HCT116 (cell line): ENCODE measurements around the gene CST4. TPM values are rescaled to one million over a fixed set of nuclear protein-coding genes. Genes with fewer than 3 reads are reported as not detected.

Source experiments
- ATAC-seq: fragments of 200-7000 bp; cut with Tn5 transposase; 2 replicates; pipeline ENCODE4 v1.9.1; 2020; ENCODE audit warnings: mild to moderate bottlenecking, moderate library complexity
- BruUV-seq: library from RNA; stranded (reverse); fragments of 400-500 nt; replicated peaks from 2 replicates; lab custom pipeline; 2021; lab: Mats Ljungman, UMichigan
- CTCF ChIA-PET: fragments of 300-600 bp; sonication (Branson Sonifier 250); formaldehyde crosslinking; loops from one replicate; lab custom pipeline; 2021; ENCODE audit warnings: antibody characterized with exemption; lab: Charles Lee
- POLR2A ChIA-PET: fragments of 300-600, 350-600 bp; sonication (Branson Sonifier 250); formaldehyde crosslinking; loops from one replicate; lab custom pipeline; 2021; ENCODE audit warnings: antibody characterized with exemption; lab: Charles Lee
- RAD21 ChIA-PET, 2 experiments: fragments of 300-600 bp; sonication (Branson Sonifier 250); formaldehyde crosslinking; loops; one replicate each; lab custom pipeline; 2023; ENCODE audit warnings: low total read pairs in 2 of 2; ENCODE audit not compliant: uncharacterized antibody in 2 of 2, unreplicated experiment in 2 of 2, low non-redundant PET in 1 of 2; lab: Charles Lee
- DNase-seq: peaks from one replicate; pipeline ENCODE4 v3.0.0-alpha.2; 2010; ENCODE audit warnings: low read depth, low spot score
- H2AFZ ChIP-seq: fragments of 200-600 bp; shearing (Covaris generic), sonication (generic); 2 replicates; pipeline ENCODE4 v1.6.1; 2017; ENCODE audit warnings: low read depth, mixed run types, mixed read lengths, antibody characterized with exemption, low read length; ENCODE audit not compliant: poor library complexity, severe bottlenecking
- H3K27ac ChIP-seq: 2 replicates; pipeline ENCODE4 v1.5.1; 2012; ENCODE audit warnings: low read depth, low read length
- H3K27me3 ChIP-seq: fragments of 200-600 bp; sonication (generic); 2 replicates; pipeline ENCODE4 v1.6.1; 2016; ENCODE audit warnings: mixed run types, low read length, mixed read lengths; ENCODE audit not compliant: insufficient read depth
- H3K36me3 ChIP-seq, 2 experiments: fragments of 200-500 bp in 1 of 2; fragments of 200-600 bp in 1 of 2; sonication (Bioruptor generic) in 1 of 2; sonication (generic) in 1 of 2; 2 replicates each; pipeline versions ENCODE4 v1.5.1 to v1.6.1; 2014 to 2016; ENCODE audit warnings: low read length in 2 of 2, inconsistent platforms in 1 of 2, mixed read lengths in 1 of 2, mixed run types in 1 of 2; ENCODE audit not compliant: insufficient read depth in 2 of 2, control insufficient read depth in 1 of 2
- H3K4me1 ChIP-seq, 2 experiments: fragments of 200-600 bp in 1 of 2; sonication (generic) in 1 of 2; 2 replicates each; pipeline versions ENCODE4 v1.5.1 to v1.6.1; 2012 to 2017; ENCODE audit warnings: low read length in 2 of 2, inconsistent platforms in 1 of 2, mild to moderate bottlenecking in 1 of 2, mixed read lengths in 1 of 2, mixed run types in 1 of 2, moderate library complexity in 1 of 2; ENCODE audit not compliant: insufficient read depth in 2 of 2, control insufficient read depth in 1 of 2
- H3K4me2 ChIP-seq: fragments of 200-600 bp; sonication (generic); 2 replicates; pipeline ENCODE4 v1.6.1; 2017; ENCODE audit warnings: mixed run types, low read length, mixed read lengths
- H3K4me3 ChIP-seq, 2 experiments: fragments of 200-600 bp in 1 of 2; sonication (generic) in 1 of 2; replicated peaks in 1 of 2; 2 replicates each; pipeline ENCODE4 v1.5.1; 2011 to 2016; ENCODE audit warnings: low read length in 2 of 2, control low read depth in 1 of 2, low read depth in 1 of 2, mild to moderate bottlenecking in 1 of 2, mixed read lengths in 1 of 2, mixed run types in 1 of 2
- H3K79me2 ChIP-seq: fragments of 200-600 bp; sonication (generic); 2 replicates; pipeline ENCODE4 v1.6.1; 2017; ENCODE audit warnings: mild to moderate bottlenecking, mixed run types, low read length, moderate library complexity, mixed read lengths; ENCODE audit not compliant: insufficient read depth
- H3K9ac ChIP-seq: fragments of 200-600 bp; sonication (generic); 2 replicates; pipeline ENCODE4 v1.6.1; 2016; ENCODE audit warnings: low read length, mixed read lengths
- H3K9me2 ChIP-seq: fragments of 200-600 bp; sonication (generic), shearing (Covaris generic); 2 replicates; pipeline ENCODE4 v1.6.1; 2017; ENCODE audit warnings: mixed run types, mild to moderate bottlenecking, moderate library complexity; ENCODE audit not compliant: insufficient read depth
- H3K9me3 ChIP-seq, 2 experiments: fragments of 200-500 bp in 1 of 2; fragments of 200-600 bp in 1 of 2; sonication (Bioruptor generic) in 1 of 2; sonication (generic) in 1 of 2; 2 replicates each; pipeline ENCODE4 v1.6.1; 2014 to 2017; ENCODE audit warnings: low read length in 2 of 2, mixed read lengths in 2 of 2, inconsistent platforms in 1 of 2, low read depth in 1 of 2, mild to moderate bottlenecking in 1 of 2, mixed run types in 1 of 2, moderate library complexity in 1 of 2; ENCODE audit not compliant: control insufficient read depth in 1 of 2, insufficient read depth in 1 of 2
- H4K20me1 ChIP-seq: fragments of 200-600 bp; sonication (generic), shearing (Covaris generic); 2 replicates; pipeline ENCODE4 v1.6.1; 2017; ENCODE audit warnings: mixed run types, mild to moderate bottlenecking, moderate library complexity; ENCODE audit not compliant: insufficient read depth
- EZH2 ChIP-seq: fragments of 200-600 bp; sonication (generic); IDR thresholded peaks from 2 replicates; pipeline ENCODE4 v1.6.1; 2017; ENCODE audit warnings: antibody characterized with exemption, mixed run types
- EZH2phosphoT487 ChIP-seq: fragments of 200-600 bp; IDR thresholded peaks from 2 replicates; pipeline ENCODE4 v1.6.1; 2018; ENCODE audit warnings: antibody characterized with exemption, borderline replicate concordance
- JUND ChIP-seq: IDR thresholded peaks from 2 replicates; pipeline ENCODE4 v1.6.1; 2012
- POLR2A ChIP-seq: IDR thresholded peaks from 2 replicates; pipeline ENCODE4 v1.7.0; 2011; ENCODE audit warnings: borderline replicate concordance; ENCODE audit not compliant: insufficient read depth, insufficient read length; ENCODE audit errors: extremely low read depth
- POLR2AphosphoS5 ChIP-seq: IDR thresholded peaks from 2 replicates; pipeline ENCODE4 v1.6.1; 2011; ENCODE audit warnings: mild to moderate bottlenecking, low read depth, low read length, moderate library complexity
- RAD21 ChIP-seq: IDR thresholded peaks from 2 replicates; pipeline ENCODE4 v1.6.1; 2012; ENCODE audit warnings: low read depth, mild to moderate bottlenecking
- REST ChIP-seq: IDR thresholded peaks from 2 replicates; pipeline ENCODE4 v1.6.1; 2012; ENCODE audit warnings: low read depth
- SIN3A ChIP-seq: IDR thresholded peaks from 2 replicates; pipeline ENCODE4 v1.6.1; 2012; ENCODE audit warnings: low read depth
- SRF ChIP-seq: IDR thresholded peaks from 2 replicates; pipeline ENCODE4 v1.6.1; 2012; ENCODE audit warnings: low read depth
- TCF7L2 ChIP-seq: IDR thresholded peaks from 2 replicates; pipeline ENCODE4 v1.7.0; 2011; ENCODE audit warnings: borderline replicate concordance, inconsistent platforms; ENCODE audit not compliant: insufficient read depth, insufficient read length; ENCODE audit errors: extremely low read depth
- YY1 ChIP-seq: IDR thresholded peaks from 2 replicates; pipeline ENCODE4 v1.6.1; 2011; ENCODE audit warnings: low read length, low read depth, moderate library complexity, mild to moderate bottlenecking; ENCODE audit not compliant: insufficient replicate concordance; ENCODE audit errors: extremely low read depth
- ZBTB33 ChIP-seq: IDR thresholded peaks from 2 replicates; pipeline ENCODE4 v1.6.1; 2011; ENCODE audit warnings: mild to moderate bottlenecking, low read length, moderate library complexity; ENCODE audit not compliant: insufficient replicate concordance; ENCODE audit errors: extremely low read depth
- ZNF274 ChIP-seq: fragments of 200-500 bp; sonication (Bioruptor generic); IDR thresholded peaks from 2 replicates; pipeline ENCODE4 v1.6.1; 2014; ENCODE audit warnings: mild to moderate bottlenecking, low read depth, low read length, inconsistent platforms
- intact Hi-C: fragments of 100-400 bp; cut with micrococcal nuclease; formaldehyde crosslinking; loops from 2 replicates; pipeline ENCODE4 v1.10.0; 2022
- total RNA-seq: library from RNA; stranded (reverse); gene quantifications from one replicate; pipeline ENCODE4 v1.2.1, GENCODE V29; 2021; ENCODE audit not compliant: unreplicated experiment
- TF ChIP-seq, protein P1 (sequence below): IDR thresholded peaks from 2 replicates; pipeline ENCODE4 v1.6.1; 2012

Gene CST4
- total RNA-seq, 1 experiment from 2014 or later: not detected

GRCh38 chr20:23662276-23662870, 26.5 kb downstream of the CST4 start:
- TF ChIP-seq RAD21: no peak
- TF ChIP-seq ZNF274: no peak
- TF ChIP-seq, protein P1, sequence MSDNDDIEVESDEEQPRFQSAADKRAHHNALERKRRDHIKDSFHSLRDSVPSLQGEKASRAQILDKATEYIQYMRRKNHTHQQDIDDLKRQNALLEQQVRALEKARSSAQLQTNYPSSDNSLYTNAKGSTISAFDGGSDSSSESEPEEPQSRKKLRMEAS: no peak
- no peak for TF ChIP-seq SIN3A
- TF ChIP-seq EZH2: no peak
- ChIA-PET CTCF (no interaction called here), POLR2A (no interaction called here), RAD21 (no interaction called here)
- H3K27ac ChIP-seq: no peak overlapping the region
- H3K27me3 ChIP-seq: no peaks in the 10 kb centered on the region
- H3K4me2 ChIP-seq: no peak overlapping the region
- no peaks in the 10 kb centered on the region for H3K9me2 ChIP-seq
- DNase-seq (no peak), ATAC-seq (no peak)
- H3K36me3 ChIP-seq: no peaks in the 10 kb centered on the region
- no peaks in the 10 kb centered on the region for H3K79me2 ChIP-seq
- no peak overlapping the region for H3K4me3 ChIP-seq
- intact Hi-C loops: no loop called here
- H3K4me1 ChIP-seq: no peaks in the 10 kb centered on the region
- no peaks in the 10 kb centered on the region for H3K9me3 ChIP-seq
- no peak overlapping the region for H2AFZ ChIP-seq
- BruUV-seq: no TSS peak
- no peaks in the 10 kb centered on the region for H4K20me1 ChIP-seq
- no peak overlapping the region for H3K9ac ChIP-seq

DNA sequence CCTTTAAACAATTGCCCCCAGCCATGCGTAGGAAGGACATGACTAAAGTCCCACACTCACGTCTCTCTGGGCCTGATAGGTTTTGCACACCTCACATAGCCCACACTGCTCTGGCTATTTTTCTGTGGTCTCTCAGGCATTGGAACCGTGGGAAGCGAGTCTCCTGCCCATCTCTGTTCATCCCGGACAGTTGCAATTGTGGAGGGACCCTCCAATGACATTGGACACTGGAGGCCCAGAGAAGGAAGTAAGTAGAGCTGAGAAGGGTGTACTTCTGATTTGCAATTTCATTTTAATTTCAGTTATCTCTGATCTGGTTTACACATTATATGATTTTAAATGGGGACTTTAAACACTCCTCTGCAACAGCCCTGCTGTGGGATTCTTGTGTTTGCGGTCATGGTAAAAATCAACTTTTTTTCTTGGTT, 27.8 kb downstream of the CST4 start:
- H3K27ac ChIP-seq: no peak overlapping the region
- TF ChIP-seq SRF: no peak
- TF ChIP-seq EZH2phosphoT487: no peak
- no peak for TF ChIP-seq YY1
- no peak for TF ChIP-seq JUND
- TF ChIP-seq POLR2AphosphoS5: no peak
- TF ChIP-seq ZNF274: no peak
- no peak for TF ChIP-seq POLR2A
- TF ChIP-seq TCF7L2: no peak
- no peak for TF ChIP-seq SIN3A
- TF ChIP-seq REST: no peak
- TF ChIP-seq, protein P1: no peak
- no peak for TF ChIP-seq ZBTB33

More for the DNA sequence above, 27.8 kb downstream of the CST4 start:
- ATAC-seq (no peak), DNase-seq (no peak)
- Histone ChIP-seq H3K36me3 (no peaks in the 10 kb centered on the region), H3K79me2 (no peaks in the 10 kb centered on the region), H3K4me1 (no peaks in the 10 kb centered on the region), H3K9me3 (no peaks in the 10 kb centered on the region), H4K20me1 (no peaks in the 10 kb centered on the region), H2AFZ (no peak overlapping the region), H3K4me2 (no peak overlapping the region), H3K9ac (no peak overlapping the region), H3K27me3 (no peaks in the 10 kb centered on the region), H3K9me2 (no peaks in the 10 kb centered on the region), H3K4me3 (no peak overlapping the region)
- ChIA-PET POLR2A (no interaction called here), RAD21 (no interaction called here), CTCF (no interaction called here)
- intact Hi-C loops: no loop called here
- BruUV-seq: no TSS peak
